HG03521 (cell line): Measurements from ENCODE around the gene DIDO1.
"Not testable (repeated sequence)": the region's sequence is repeated elsewhere in the genome, so short reads cannot be mapped to it uniquely, and the experiment has no call there.

Experiments
- ATAC-seq: cut with Tn5 transposase; IDR thresholded peaks from one replicate; pipeline ENCODE4 v1.9.1; 2021; ENCODE audit warnings: mild to moderate bottlenecking, moderate library complexity; ENCODE audit not compliant: unreplicated experiment

DIDO1 gene

DNA sequence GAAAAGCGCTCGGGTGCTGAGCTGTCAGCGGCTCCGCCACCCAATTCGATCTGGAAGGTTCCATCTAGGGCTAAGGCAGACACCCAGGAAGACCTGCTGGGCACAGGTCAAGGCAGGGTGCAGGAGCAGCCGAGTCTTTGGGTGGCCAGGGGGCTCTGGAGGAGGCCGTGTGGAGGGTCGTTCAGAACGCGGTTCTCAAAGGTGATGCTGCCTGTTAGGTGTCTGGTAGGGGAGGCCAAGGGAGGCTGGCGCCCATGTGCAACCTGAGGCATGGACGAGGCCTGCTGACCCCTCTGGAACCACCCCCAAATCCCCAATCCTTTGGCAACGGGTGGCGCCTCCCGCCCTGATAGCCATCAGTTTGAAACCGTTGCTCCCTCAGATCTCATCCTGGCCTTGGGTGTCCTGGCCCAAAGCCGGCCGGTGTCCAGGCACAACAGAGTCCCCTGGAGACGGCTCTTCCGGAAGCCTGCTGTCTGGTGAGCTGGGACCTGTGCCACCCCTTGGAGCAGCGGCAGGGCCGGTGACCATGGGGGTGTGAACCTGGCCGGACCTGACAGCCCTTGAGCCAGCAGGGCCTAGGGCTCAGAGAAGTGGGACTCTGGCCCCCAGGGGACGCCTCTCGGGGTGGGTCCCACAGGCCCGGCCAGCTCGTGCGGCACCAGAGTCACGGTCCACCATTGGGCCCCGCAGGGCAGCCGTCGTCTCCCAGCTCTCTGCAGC is 36.7 kb upstream of the DIDO1 start:
- ATAC-seq, result no peak

- no peak for ATAC-seq
Observed at GRCh38 chr20:62962221-62962879, 36.0 kb upstream of the DIDO1 start.

- ATAC-seq, result no peak
Observed at GRCh38 chr20:62961799-62962198, 35.5 kb upstream of the DIDO1 start.

DNA sequence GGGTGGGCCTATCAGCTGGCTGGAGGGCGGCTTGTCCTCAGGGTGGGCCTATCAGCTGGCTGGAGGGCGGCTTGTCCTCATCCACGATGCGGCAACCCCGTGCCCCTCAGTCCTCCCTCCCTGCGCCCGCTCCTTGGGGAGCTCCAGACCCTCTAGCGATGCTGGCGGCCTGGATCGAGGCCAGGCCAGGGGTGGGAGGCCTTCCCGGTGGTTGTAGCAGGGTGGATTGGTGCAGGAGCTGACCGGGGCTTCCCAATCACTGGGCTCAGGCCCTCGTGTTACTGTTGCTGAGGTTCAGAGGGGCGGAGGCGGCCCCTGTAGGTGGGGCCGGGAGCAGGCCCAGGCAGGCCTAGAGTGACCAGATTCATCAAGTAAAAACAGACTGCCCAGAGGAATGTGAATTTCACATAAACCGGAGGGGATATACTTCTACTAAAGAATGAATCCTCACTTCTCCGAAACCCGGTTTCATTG is 35.0 kb upstream of the DIDO1 start:
- no peak for ATAC-seq

GRCh38 chr20:62960446-62961309 is 34.4 kb upstream of the DIDO1 start:
- not testable (repeated sequence) for ATAC-seq

DNA sequence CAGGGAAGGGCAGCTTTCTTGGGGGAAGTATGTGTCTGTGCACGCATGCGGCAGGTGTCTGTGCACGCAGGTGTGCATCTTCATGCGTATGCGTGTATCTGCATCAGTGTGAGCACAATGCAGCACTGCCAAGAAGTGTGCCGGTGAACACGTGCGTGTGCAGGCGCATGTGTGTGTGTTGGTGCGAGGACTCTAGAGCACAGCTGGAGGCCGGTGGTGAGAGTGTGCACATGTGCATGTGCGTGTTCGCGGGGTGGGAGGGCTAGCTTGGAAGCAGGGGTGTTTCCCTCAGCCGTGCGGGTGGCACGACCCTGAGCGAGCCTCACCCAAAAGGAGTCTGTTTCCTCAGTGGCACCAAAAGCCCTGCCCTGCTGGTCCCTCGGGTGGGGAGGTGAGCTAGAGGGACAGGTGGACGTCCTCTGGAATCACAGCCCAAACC is 33.7 kb upstream of the DIDO1 start:
- ATAC-seq, result no peak

DNA sequence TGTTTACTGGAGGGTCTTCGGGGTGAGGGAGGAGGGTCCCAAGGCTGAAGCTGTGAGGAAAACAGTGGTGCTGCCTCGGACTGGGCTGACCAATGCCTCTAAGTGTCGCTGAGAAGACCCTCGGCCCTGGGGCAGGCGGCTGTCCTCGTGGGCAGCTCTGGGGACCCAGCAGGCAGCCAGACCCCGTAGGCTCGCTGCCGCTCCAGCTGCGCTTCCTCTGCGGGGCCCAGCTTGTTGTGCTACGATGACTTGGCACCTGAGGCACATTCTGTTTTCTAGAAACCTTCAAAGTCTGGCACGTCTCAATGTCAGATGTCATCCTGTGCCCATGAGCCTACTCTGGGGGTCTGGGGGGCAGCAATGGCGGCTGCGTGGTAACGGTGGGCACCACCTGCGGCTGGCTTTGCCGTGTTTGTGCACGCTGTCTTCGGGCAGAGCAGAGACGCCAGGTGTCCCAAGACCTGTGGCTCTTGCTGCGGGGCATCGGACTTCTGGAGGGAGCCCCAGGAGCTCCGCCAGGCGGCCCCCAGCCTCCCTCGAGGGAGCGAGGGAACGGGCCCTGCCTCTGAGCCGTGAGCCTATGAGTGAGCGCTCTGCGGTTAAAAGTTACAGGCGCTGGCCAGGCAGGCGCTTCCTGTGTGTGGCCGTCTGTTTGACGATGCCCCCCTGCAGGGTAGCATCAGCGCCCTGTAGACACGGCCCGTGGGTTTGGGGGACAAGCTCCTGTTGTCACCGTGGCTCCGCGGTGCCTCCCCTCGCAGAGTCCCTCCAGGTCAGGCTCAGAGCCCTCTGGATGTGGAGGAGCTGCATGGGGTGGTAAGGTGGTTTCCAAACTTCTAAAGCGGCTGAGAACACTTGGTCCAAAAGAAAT is 33.0 kb upstream of the DIDO1 start:
- ATAC-seq, result no peak

DNA sequence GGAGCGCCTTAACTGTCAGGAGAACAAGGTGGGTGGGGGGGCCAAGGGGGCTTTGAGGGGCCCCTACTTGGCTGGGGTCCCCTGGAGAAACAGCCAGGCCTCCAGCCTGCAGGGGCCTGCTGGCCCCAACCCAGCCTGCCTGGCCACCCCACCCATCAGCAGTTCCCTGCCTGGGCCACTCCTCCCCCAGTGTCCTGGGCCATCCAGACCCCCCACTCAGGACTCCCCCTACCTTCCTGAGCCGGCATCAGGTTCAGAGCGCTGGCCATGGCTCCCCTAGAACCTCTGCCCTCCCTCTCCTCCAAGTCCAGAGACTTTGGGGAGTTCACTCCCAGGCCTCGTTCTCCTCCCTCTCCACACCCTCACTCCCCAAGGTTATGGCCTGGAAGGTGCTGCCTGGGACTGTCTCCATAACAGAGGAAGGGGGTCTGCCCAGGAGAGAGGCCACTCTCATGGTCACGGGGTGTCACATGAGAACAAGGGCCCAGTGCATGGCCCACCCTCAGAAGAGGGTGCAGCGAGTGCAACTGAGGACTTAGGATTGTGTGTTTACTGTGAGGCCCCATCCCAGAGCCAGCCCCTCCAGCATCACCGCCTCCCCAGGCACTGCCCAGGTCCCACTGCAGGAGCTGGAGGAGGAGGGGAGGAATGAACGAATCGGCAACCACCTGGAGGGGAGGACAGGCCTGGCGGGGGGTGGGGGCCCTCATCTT is 32.2 kb upstream of the DIDO1 start:
- ATAC-seq, result no peak

DNA sequence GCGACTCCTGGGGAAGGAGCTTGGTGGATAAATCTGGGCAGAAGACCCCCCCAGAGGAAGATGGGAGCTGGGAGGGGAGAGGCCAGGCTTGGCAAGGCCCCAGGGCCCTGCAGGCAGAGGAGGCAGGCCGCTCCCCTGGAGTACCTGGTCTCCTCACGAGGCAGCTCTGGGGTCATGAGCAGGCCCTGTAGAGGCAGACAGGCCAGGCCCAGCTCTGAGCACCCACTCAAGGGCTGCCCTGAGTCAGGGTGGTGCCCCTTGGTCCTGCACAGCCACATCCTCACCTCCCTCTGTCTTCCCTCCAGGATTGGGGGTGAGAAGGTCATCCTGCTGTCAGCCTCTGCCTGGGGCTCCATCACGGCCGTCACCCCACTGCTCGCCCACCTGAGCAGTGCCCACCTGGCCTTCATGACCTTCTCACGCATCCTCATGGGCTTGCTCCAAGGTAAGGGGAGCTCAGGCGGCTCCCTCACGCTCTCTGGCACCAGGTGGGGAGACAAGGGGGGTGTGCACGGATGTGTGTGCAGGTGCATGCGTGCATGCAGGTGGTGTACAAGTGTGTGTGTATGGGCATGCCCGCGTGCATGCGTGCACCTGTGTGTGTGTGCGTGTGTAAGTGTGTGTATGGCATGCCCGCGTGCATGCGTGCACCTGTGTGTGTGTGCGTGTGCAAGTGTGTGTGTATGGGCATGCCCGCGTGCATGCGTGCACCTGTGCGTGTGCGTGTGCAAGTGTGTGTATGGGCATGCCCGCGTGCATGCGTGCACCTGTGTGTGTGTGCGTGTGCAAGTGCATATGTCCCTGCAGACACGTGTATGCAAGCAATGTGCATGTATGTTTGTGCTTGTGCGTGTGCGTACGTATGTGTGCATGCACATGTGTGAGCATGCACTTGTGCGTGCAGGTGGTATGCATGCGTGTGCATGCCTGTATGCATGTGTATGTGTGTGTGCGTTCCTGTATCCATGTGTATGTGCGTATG is 31.1 kb upstream of the DIDO1 start:
- no peak for ATAC-seq

DNA sequence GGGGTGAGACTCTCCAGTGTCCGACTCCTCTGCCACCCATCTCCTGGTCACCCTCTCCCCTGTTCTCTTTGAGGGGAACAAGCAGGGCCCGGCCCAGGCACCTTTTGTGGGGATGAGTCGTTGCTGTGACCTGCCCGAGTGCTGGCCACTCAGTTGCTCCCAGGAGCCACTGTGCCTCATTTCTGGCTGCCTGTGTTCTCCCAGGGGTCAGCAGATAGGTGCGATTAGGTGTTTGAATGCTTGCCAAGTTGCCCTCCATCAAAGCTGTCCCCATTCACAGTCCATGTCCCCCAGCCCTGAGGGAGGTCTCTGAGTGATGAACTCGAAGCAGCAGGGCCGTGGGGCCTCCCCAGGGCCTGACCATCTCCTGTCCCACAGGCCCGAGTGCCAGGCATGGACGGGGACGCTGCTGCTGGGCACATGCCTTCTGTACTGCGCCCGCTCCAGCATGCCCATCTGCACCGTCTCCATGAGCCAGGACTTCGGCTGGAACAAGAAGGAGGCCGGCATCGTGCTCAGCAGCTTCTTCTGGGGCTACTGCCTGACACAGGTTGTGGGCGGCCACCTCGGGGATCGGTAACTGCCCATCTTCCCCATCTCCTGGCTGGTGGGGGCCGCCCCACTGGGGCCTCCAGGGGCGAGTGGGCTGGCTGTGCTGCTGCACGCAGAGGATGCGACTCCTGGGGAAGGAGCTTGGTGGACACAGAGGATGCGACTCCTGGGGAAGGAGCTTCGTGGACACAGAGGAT is 30.3 kb upstream of the DIDO1 start:
- ATAC-seq, result no peak

DNA sequence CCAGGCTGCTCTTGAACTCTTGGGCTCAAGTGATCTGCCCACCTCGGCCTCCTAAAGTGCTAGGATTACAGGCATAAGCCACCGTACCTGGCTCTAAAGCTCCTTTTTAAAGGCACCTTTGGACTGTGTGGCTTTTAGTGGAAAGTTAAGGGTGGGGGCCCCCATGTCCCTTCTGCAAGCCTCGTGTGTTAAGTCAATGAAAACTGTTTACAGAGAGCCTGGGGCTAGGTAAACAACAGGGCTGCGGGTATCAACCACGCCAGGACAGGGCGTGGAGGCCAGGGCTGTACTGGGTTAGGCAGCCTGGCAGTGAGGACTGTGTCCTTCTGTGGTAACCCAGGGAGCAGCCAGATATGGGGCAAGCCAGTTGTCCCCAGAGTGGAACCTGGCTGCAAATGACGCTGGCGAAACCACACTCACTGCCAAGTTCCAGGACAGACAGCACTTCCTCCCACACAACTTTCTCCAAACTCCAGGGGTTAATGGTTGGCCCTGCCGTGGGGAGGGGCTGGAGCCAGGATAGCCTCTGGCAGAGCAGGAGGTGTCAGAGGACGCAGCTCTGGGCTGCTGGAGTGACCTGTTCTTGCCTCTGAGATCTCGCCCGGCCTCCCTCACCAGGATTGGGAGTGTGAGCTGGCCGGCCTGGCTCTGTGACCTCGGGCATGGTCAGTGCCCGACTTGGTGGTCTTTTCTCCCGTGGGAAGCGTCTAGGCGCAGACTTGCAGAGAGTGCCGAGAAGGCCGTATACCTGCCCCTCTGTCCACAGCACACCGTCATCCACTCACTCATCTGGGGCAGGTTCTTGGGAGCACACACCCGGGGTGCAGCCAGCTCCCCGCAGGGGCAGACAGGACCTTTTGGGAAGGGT is 29.4 kb upstream of the DIDO1 start:
- no peak for ATAC-seq

- peak; percentile 64 for ATAC-seq
Observed at GRCh38 chr20:62953839-62954703, 27.8 kb upstream of the DIDO1 start.

DNA sequence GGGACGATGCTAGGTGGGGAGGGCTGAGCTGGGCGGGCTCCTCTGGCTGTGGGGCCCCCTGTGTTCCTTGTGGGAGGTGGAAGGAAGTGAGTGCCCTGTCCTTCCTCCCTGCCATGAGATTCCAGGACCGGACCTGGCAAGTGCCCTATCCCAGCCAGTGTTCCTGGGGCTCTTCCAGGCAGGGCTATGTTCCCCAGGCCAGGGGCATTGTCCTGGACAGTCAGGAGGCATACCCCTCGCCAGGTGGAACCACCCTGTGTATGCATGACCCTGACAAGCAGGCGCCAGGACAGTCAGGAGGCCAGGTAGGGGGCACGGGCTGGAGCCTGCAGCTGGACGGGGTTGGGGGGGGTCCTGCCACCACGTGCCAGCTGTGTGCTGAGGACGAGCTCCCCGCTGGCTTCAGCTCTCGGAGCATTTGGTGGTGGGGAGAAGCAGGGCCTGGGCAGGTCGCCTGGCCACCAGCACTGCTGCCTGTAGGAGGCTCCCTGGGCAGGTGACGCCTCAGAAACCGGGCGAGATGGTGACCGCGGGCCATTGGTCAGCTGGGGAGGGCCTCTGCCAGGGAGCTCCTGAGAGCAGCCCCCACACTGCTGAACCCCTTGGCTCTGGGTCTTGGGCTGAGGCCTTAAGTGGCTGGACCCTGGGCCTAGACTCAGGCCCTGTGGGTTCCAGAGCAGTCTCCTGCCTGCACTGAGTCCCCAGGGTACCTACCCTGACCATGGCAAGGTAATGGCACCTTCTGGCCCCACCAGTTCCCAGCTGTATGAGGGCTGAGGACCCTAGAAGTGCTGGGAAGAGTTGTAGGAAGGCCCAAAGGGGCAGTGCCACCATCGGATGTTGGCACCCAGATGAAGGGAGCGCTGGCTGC is 26.9 kb upstream of the DIDO1 start:
- no peak for ATAC-seq

DNA sequence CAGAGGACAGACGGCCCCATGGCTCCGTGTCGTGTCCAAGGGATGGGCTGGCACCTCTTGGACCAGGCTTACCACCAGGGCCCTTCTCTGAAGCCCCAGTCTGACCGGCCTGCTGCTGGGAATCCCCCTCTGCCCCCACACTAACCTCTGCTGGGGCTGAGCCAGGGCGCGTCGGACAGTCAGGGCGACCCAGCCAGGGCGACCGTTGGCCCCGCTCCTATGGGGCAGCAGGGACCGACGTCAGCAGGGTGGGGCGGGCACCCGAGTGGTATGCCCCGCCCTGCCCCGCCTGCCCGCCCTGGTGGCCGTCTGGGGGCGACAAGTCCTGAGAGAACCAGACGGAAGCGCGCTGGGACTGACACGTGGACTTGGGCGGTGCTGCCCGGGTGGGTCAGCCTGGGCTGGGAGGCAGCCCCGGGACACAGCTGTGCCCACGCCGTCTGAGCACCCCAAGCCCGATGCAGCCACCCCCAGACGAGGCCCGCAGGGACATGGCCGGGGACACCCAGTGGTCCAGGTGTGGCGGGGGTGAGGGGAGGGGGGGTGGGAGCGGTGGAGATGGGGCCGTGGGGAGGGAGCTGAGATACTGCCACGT is 26.2 kb upstream of the DIDO1 start, which contains the start of gene SLC17A9:
SLC17A9 (plus strand) TSS at position 337 of the 595 bp plus-strand sequence; CDS start at position 459, 122 bp downstream.
- peak; percentile 49 for ATAC-seq
